H1 (cell line): Measurements from ENCODE around the gene PCDH9. TPM values are rescaled to one million over a fixed set of nuclear protein-coding genes. Genes with fewer than 3 reads are reported as not detected.

Experiments
- CTCF ChIA-PET: fragments of 300-600 bp; sonication (Branson Sonifier 250); formaldehyde crosslinking; loops from one replicate; lab custom pipeline; 2021; ENCODE audit not compliant: partially characterized antibody; lab: Charles Lee
- POLR2A ChIA-PET: fragments of 300-600 bp; sonication (Branson Sonifier 250); formaldehyde crosslinking; loops from one replicate; lab custom pipeline; 2021; ENCODE audit warnings: inconsistent platforms; ENCODE audit not compliant: partially characterized antibody; lab: Charles Lee
- DNase-seq, 2 experiments: peaks; one replicate each; pipeline versions ENCODE4 v3.0.0 to v3.0.0-alpha.2; 2010 to 2022; ENCODE audit warnings: low spot score in 2 of 2, low read depth in 1 of 2, mixed read lengths in 1 of 2
- FAIRE-seq: peaks from 2 replicates; lab custom pipeline; 2011; peaks lifted over from hg19 to GRCh38; lab: Jason Lieb, UNC
- H2AFZ ChIP-seq: 2 replicates; pipeline ENCODE4 v1.8.1; 2012; ENCODE audit warnings: low read length, inconsistent platforms
- H2AK5ac ChIP-seq: 2 replicates; pipeline ENCODE4 v1.6.1; 2013; ENCODE audit warnings: low read depth, low read length
- H2BK120ac ChIP-seq: replicated peaks from 2 replicates; pipeline ENCODE3; 2013; ENCODE audit warnings: low read depth, low read length, inconsistent platforms
- H2BK12ac ChIP-seq: 2 replicates; pipeline ENCODE4 v1.6.1; 2013; ENCODE audit warnings: low read depth, low read length
- H2BK15ac ChIP-seq: 2 replicates; pipeline ENCODE4 v1.6.1; 2013; ENCODE audit warnings: low read length
- H2BK20ac ChIP-seq: 2 replicates; pipeline ENCODE4 v1.6.1; 2013; ENCODE audit warnings: low read length
- H2BK5ac ChIP-seq: 2 replicates; pipeline ENCODE4 v1.6.1; 2013; ENCODE audit warnings: low read depth, low read length
- H3K14ac ChIP-seq: 2 replicates; pipeline ENCODE4 v1.6.1; 2013; ENCODE audit warnings: inconsistent platforms; ENCODE audit not compliant: insufficient read length
- H3K18ac ChIP-seq: 2 replicates; pipeline ENCODE4 v1.6.1; 2013; ENCODE audit warnings: low read length; ENCODE audit errors: extremely low read depth
- H3K23ac ChIP-seq: 2 replicates; pipeline ENCODE4 v1.6.1; 2013; ENCODE audit warnings: inconsistent platforms; ENCODE audit not compliant: insufficient read length
- H3K23me2 ChIP-seq: 2 replicates; pipeline ENCODE4 v1.6.1; 2013; ENCODE audit warnings: low read depth, low read length
- H3K27ac ChIP-seq: 2 replicates; pipeline ENCODE4 v1.6.1; 2011; ENCODE audit warnings: low read depth, low read length, inconsistent platforms
- H3K27me3 ChIP-seq, 4 experiments: replicated peaks in 1 of 4; 1 replicate in 1 of 4; 2 replicates in 3 of 4; pipeline versions ENCODE4 v1.6.1 to v1.8.1; 2011 to 2013; ENCODE audit warnings: low read length in 3 of 4, mild to moderate bottlenecking in 3 of 4, inconsistent platforms in 2 of 4, mixed read lengths in 2 of 4, moderate library complexity in 1 of 4; ENCODE audit not compliant: control insufficient read depth in 3 of 4, insufficient read depth in 3 of 4; ENCODE audit errors: extremely low read depth in 1 of 4
- H3K36me3 ChIP-seq, 4 experiments: 2 replicates each; pipeline versions ENCODE4 v1.6.1 to v1.8.1; 2011 to 2013; ENCODE audit warnings: mild to moderate bottlenecking in 4 of 4, low read length in 3 of 4, moderate library complexity in 2 of 4, control low read depth in 1 of 4, inconsistent platforms in 1 of 4; ENCODE audit not compliant: insufficient read depth in 4 of 4, control insufficient read depth in 2 of 4
- H3K4ac ChIP-seq: replicated peaks from 2 replicates; pipeline ENCODE3; 2013; ENCODE audit warnings: low read length, low read depth, mixed read lengths, inconsistent platforms; ENCODE audit not compliant: insufficient read length
- H3K4me1 ChIP-seq, 4 experiments: replicated peaks in 1 of 4; 1 replicate in 1 of 4; 2 replicates in 3 of 4; pipeline versions ENCODE4 v1.6.1 to v1.8.1; 2011 to 2013; ENCODE audit warnings: low read length in 3 of 4, inconsistent platforms in 2 of 4, mixed read lengths in 1 of 4; ENCODE audit not compliant: insufficient read depth in 4 of 4, control insufficient read depth in 3 of 4
- H3K4me2 ChIP-seq, 2 experiments: 2 replicates each; pipeline versions ENCODE4 v1.6.1 to v1.8.1; 2011 to 2013; ENCODE audit warnings: low read depth in 2 of 2, low read length in 2 of 2, control low read depth in 1 of 2, inconsistent platforms in 1 of 2, mild to moderate bottlenecking in 1 of 2; ENCODE audit not compliant: insufficient read depth in 1 of 2
- H3K4me3 ChIP-seq, 4 experiments: fragments of 200-600, 300-600 bp in 1 of 4; sonication (generic), shearing (Covaris generic), sonication (Bioruptor Twin) in 1 of 4; 2 replicates each; pipeline versions ENCODE4 v1.5.1 to v1.8.1; 2011 to 2016; ENCODE audit warnings: low read length in 4 of 4, low read depth in 3 of 4, control low read depth in 2 of 4, inconsistent platforms in 2 of 4, mild to moderate bottlenecking in 2 of 4, mixed read lengths in 1 of 4, moderate library complexity in 1 of 4; ENCODE audit not compliant: insufficient read depth in 2 of 4; ENCODE audit errors: extremely low read depth in 1 of 4
- H3K56ac ChIP-seq: replicated peaks from 2 replicates; pipeline ENCODE3; 2013; ENCODE audit warnings: low read depth, mild to moderate bottlenecking, mixed read lengths, low read length, inconsistent platforms; ENCODE audit not compliant: insufficient read length
- H3K79me1 ChIP-seq: 2 replicates; pipeline ENCODE4 v1.6.1; 2013; ENCODE audit warnings: low read depth, low read length, control low read depth
- H3K79me2 ChIP-seq, 2 experiments: 2 replicates each; pipeline versions ENCODE4 v1.6.1 to v1.8.1; 2012 to 2013; ENCODE audit warnings: low read length in 2 of 2, mild to moderate bottlenecking in 2 of 2, inconsistent platforms in 1 of 2; ENCODE audit not compliant: insufficient read depth in 2 of 2, control insufficient read depth in 1 of 2
- H3K9ac ChIP-seq, 4 experiments: replicated peaks in 1 of 4; 1 replicate in 1 of 4; 2 replicates in 3 of 4; pipeline versions ENCODE4 v1.6.1 to v1.8.1; 2011 to 2013; ENCODE audit warnings: low read depth in 3 of 4, low read length in 3 of 4, control low read depth in 2 of 4, mild to moderate bottlenecking in 2 of 4, moderate library complexity in 2 of 4, inconsistent platforms in 1 of 4; ENCODE audit errors: extremely low read depth in 1 of 4
- H3K9me3 ChIP-seq, 2 experiments: 2 replicates each; pipeline versions ENCODE4 v1.6.1 to v1.8.1; 2012 to 2013; ENCODE audit warnings: mild to moderate bottlenecking in 2 of 2, moderate library complexity in 2 of 2, control low read depth in 1 of 2, inconsistent platforms in 1 of 2, low read depth in 1 of 2, low read length in 1 of 2, mixed read lengths in 1 of 2; ENCODE audit not compliant: insufficient read depth in 2 of 2
- H4K20me1 ChIP-seq, 2 experiments: replicated peaks in 1 of 2; 2 replicates each; pipeline versions ENCODE3 to v1.8.1; 2011 to 2013; ENCODE audit warnings: inconsistent platforms in 2 of 2, low read length in 2 of 2, mild to moderate bottlenecking in 1 of 2; ENCODE audit not compliant: insufficient read depth in 2 of 2, control insufficient read depth in 1 of 2
- H4K5ac ChIP-seq: 2 replicates; pipeline ENCODE4 v1.6.1; 2013; ENCODE audit warnings: low read length, low read depth, mixed read lengths, inconsistent platforms; ENCODE audit not compliant: insufficient read length
- H4K8ac ChIP-seq: 2 replicates; pipeline ENCODE4 v1.8.0; 2013; ENCODE audit warnings: mild to moderate bottlenecking, moderate library complexity, low read length, inconsistent platforms; ENCODE audit not compliant: insufficient read depth; ENCODE audit errors: extremely low read depth
- H4K91ac ChIP-seq: replicated peaks from 2 replicates; pipeline ENCODE3; 2013; ENCODE audit warnings: low read length, mixed read lengths, inconsistent platforms; ENCODE audit not compliant: insufficient read length
- ASH2L ChIP-seq: fragments of 200-600, 300-600 bp; sonication (generic); IDR thresholded peaks from one replicate; pipeline ENCODE4 v1.7.1; 2017; ENCODE audit warnings: low read length
- EP300 ChIP-seq, 2 experiments: IDR thresholded peaks; 1 replicate in 1 of 2; 2 replicates in 1 of 2; pipeline ENCODE4 v1.6.1; 2011 to 2012; ENCODE audit warnings: low read depth in 2 of 2, low read length in 2 of 2, mild to moderate bottlenecking in 2 of 2, borderline replicate concordance in 1 of 2, inconsistent platforms in 1 of 2, moderate library complexity in 1 of 2
- KDM5A ChIP-seq: fragments of 200-600 bp; IDR thresholded peaks from 2 replicates; pipeline ENCODE4 v1.7.1; 2012; ENCODE audit warnings: mild to moderate bottlenecking, low read length, inconsistent platforms, mixed read lengths
- NANOG ChIP-seq: IDR thresholded peaks from 2 replicates; pipeline ENCODE4 v1.6.1; 2011; ENCODE audit warnings: low read length, low read depth, mild to moderate bottlenecking, inconsistent platforms; ENCODE audit not compliant: insufficient read depth, poor library complexity, severe bottlenecking
- POLR2AphosphoS5 ChIP-seq: IDR thresholded peaks from 2 replicates; pipeline ENCODE4 v1.6.1; 2011; ENCODE audit warnings: low read depth, low read length
- RAD21 ChIP-seq, 2 experiments: IDR thresholded peaks in 1 of 2; conservative IDR thresholded peaks in 1 of 2; 2 replicates each; pipeline ENCODE4 v1.6.1; 2011; ENCODE audit warnings: low read depth in 2 of 2, low read length in 2 of 2, improper control_type of control experiment in 1 of 2, inconsistent platforms in 1 of 2, mild to moderate bottlenecking in 1 of 2, moderate library complexity in 1 of 2
- RBBP5 ChIP-seq: IDR thresholded peaks from 2 replicates; pipeline ENCODE4 v1.7.1; 2012; ENCODE audit warnings: low read depth, mild to moderate bottlenecking, inconsistent platforms, low read length, moderate library complexity, borderline replicate concordance
- TBP ChIP-seq: IDR thresholded peaks from 2 replicates; pipeline ENCODE4 v1.6.1; 2011; ENCODE audit warnings: low read depth, low read length, improper control_type of control experiment
- YY1 ChIP-seq: IDR thresholded peaks from 2 replicates; pipeline ENCODE4 v1.6.1; 2011; ENCODE audit warnings: low read depth, mild to moderate bottlenecking, low read length
- WGBS, 2 experiments: shearing (Covaris generic) in 1 of 2; methylation state at CpG; one replicate each; pipeline versions ENCODE4 v1.1.6 to v1.1.7; 2013 to 2015; ENCODE audit warnings: low lambda C conversion rate in 2 of 2, mixed read lengths in 2 of 2, inconsistent platforms in 1 of 2, low coverage in 1 of 2, missing lambda C conversion rate in 1 of 2; ENCODE audit not compliant: insufficient replicate concordance in 2 of 2, insufficient coverage in 1 of 2, insufficient read length in 1 of 2; ENCODE audit errors: extremely low coverage in 1 of 2, missing lambda C conversion rate in 1 of 2; 5-methylcytosine and 5-hydroxymethylcytosine counted together
- polyA plus RNA-seq, 7 experiments: library from polyadenylated mRNA; depleted of rRNA in 3 of 7; stranded (reverse) in 5 of 7; unstranded in 2 of 7; fragments of >200 nt in 5 of 7; fragments of 200-250 nt in 2 of 7; gene quantifications; 1 replicate in 5 of 7; 2 replicates in 1 of 7; 4 replicates in 1 of 7; pipeline versions ENCODE4 v1.2.1 to v1.2.3, GENCODE V29; 2011 to 2013; ENCODE audit warnings: missing spikeins in 2 of 7, mixed read lengths in 2 of 7
- total RNA-seq: library from RNA; stranded (reverse); fragmentation: NEBNext Ultra II Directional; extraction: Animal tissue kit (Norgen Biotek cat#: 25700); gene quantifications from 2 replicates; pipeline ENCODE4 v1.2.1, GENCODE V29; 2021

PCDH9 gene
- total and polyA plus RNA-seq, 2 of the 8 experiments (the other 6 are each of a cell fraction or from before 2014, with no cell fraction given), result 0.12 to 0.60 TPM

DNA sequence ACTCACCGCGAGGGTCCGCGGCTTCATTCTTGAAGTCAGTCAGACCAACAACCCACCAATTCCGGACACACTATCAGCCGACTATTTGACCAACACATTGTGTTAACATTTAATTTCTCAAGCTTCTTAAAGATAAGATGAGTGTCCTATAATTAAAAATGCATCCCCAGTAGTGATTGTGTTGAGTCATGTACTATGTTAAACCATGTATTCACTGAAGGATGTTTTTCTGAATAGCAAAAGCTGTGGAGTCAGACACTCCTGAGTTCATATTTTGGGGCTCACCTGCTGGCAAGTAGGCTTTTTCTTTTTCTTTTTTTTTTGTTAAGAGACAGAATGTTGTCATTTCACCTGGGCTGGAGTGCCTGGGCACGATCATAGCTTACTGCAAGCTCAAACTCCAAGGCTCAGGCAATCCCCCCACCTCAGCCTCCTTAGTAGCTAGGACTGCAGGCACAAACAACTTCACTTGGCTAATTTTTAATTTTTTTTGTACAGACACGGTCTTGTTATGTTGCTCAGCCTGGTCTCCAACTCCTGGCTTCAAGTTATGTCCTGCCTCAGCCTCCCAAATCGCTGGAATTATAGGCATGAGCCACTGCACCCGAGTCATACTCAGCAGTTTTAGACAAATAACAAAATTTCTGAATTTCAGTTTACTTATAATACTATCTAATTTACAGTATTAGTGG is 606.9 kb downstream of the PCDH9 start:
- no peak overlapping the region for H2BK120ac ChIP-seq
- H4K20me1 ChIP-seq, result no peaks in the 10 kb centered on the region
- ChIA-PET POLR2A (no interaction called here), CTCF (interaction anchor here (0.7 to 0.8 kb wide), 3 partner anchors 20 to 702 kb away, joined by 3 to 4 read pairs (median 3); no protein-coding TSS in a partner anchor)
- TF ChIP-seq KDM5A (no peak), YY1 (no peak), EP300 (IDR thresholded peaks at IDR 0.05; ENCODE audit: borderline replicate concordance in 1 of 2, low read depth in 2 of 2, low read length in 2 of 2) (no peak), ASH2L (no peak), RAD21 (IDR thresholded peaks at IDR 0.05 in 1 of 2, conservative IDR thresholded peaks at IDR 0.05 in 1 of 2; ENCODE audit: low read depth in 2 of 2, low read length in 2 of 2) (no peak), RBBP5 (no peak), NANOG (no peak), TBP (no peak), POLR2AphosphoS5 (no peak)
- H4K5ac ChIP-seq, result no peak overlapping the region
- H3K4me1 ChIP-seq, result no peaks in the 10 kb centered on the region
- no peak overlapping the region for H2BK15ac ChIP-seq
- no peak overlapping the region for H2BK12ac ChIP-seq
- H3K9me3 ChIP-seq, result no peaks in the 10 kb centered on the region; a peak in 1 of 4 replicates
- H3K79me2 ChIP-seq, result no peaks in the 10 kb centered on the region
- no peak overlapping the region for H3K9ac ChIP-seq
- DNase-seq (no peak), FAIRE-seq (no peak)
- H3K36me3 ChIP-seq, result no peaks in the 10 kb centered on the region
- H4K91ac ChIP-seq, result no peak overlapping the region
- no peak overlapping the region for H3K23ac ChIP-seq
- H2BK5ac ChIP-seq, result no peak overlapping the region
- H3K4me2 ChIP-seq, result no peak overlapping the region
- H3K14ac ChIP-seq, result no peak overlapping the region
- H3K56ac ChIP-seq, result no peak overlapping the region
- H2BK20ac ChIP-seq, result no peak overlapping the region
- H3K4ac ChIP-seq, result no peak overlapping the region
- H2AFZ ChIP-seq, result no peak overlapping the region
- H3K23me2 ChIP-seq, result no peaks in the 10 kb centered on the region
- H2AK5ac ChIP-seq, result no peak overlapping the region
- H3K4me3 ChIP-seq, result no peak overlapping the region
- WGBS, 2 experiments, result 97% methylated on average over 8 of the region's 10 CpGs; no CpG with 5 or more reads in 1 of the 2 experiments
- H3K27ac ChIP-seq, result no peak overlapping the region
- no peaks in the 10 kb centered on the region for H3K27me3 ChIP-seq
- H3K79me1 ChIP-seq, result no peaks in the 10 kb centered on the region
- H3K18ac ChIP-seq, result no peak overlapping the region
- no peak overlapping the region for H4K8ac ChIP-seq
